GM19463 (cell line): ENCODE measurements around the gene SELENON.
"Not testable (repeated sequence)": the region's sequence is repeated elsewhere in the genome, so short reads cannot be mapped to it uniquely, and the experiment has no call there.

Source experiments
- ATAC-seq: cut with Tn5 transposase; IDR thresholded peaks from one replicate; pipeline ENCODE4 v1.9.1; 2021; ENCODE audit warnings: mild to moderate bottlenecking, moderate library complexity; ENCODE audit not compliant: unreplicated experiment

The SELENON gene

DNA sequence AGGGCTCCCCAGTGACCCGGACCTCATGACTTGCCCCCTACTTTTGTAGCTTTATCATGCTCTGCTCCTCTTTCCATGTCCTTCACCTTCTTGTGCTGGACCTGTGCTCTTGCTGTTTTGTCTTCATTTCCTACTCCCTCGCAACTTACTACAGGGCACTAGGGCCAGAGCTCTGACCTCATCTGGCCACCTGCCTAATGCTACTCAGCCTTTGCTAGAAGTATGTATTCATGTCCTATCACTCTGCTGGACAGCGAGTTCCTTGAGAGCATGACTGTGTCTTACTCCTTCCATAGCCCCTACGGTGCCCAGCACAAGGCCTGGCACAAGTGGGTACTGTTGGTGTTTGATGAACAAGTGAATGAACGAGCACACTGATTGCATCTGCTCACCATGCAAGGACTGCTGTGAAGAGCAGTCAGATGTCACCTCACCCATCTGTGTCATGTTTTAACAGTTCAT is 21.7 kb downstream of the SELENON start:
- ATAC-seq: no peak

DNA sequence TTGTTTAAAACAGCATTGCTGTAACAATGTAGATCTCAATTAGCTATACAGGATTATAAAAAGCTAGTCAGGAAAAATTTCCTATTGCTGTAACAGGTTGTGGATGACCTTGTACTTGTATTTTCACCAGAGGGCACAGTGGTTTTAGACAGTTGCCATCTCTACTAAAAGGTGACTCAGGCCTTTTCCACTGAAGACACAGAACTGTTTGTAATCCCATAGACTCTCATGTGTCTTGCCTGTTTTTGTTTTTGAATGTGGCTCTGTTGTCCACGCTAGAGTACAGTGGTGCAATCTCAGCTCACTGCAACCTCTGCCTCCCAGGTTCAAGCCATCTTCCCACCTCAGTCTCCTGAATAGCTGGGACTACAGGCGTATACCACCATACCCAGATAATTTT is 25.6 kb downstream of the SELENON start:
- ATAC-seq: no peak

DNA sequence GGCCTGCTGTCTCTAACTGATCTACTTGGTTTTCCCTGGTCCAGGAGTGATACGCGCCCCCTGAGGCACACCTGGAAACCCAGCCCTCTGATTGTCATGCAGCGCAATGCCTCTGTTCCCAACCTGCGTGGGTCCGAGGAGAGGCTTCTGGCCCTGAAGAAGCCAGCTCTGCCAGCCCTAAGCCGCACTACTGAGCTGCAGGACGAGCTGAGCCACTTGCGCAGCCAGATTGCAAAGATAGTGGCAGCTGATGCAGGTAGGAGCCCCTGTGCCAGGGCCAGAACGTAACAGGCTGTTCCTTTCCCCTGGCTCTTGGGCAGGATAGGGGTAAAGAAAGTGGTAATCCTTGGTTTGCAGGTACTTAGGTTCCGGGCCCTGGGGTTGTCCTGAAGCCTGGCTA is 26.6 kb downstream of the SELENON start:
- no peak for ATAC-seq

DNA sequence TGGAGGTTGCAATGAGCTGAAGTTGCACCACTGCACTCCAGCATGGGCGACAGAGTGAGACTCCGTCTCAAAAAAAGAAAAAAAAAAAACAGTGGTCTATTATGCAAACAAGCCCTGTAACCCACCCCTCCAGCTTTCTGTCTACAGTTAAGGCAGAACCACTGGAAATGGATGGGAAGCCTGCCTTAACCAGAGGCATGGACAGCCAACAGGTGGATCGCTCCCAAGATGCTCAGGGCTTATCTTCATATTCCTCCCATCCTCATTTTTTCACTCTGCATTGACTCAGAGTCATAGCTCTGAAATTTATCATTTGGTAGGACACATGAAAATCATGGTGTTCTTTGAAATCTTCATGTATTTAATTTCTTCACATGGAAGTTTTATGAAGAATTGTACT is 28.5 kb downstream of the SELENON start:
- ATAC-seq: no peak

DNA sequence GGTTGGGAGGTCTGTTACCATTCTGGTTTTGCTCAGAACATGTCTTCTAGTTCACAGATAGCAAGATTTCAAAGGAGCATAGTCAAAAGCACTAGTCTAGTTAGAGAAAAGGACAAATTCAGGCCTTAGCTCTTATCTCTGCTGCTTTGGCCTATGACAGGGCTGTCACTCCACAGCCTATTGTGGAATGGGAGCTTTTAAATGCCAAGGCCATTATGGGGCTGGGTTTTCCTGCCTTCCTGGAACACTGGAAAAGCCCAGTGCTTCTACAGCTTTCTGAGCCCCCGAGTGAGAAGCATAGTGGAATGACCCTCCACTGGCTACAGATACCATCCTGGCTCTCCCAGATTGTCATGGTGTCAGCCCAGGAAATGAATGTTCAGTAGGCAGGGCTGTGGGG is 29.1 kb downstream of the SELENON start:
- ATAC-seq: no peak

DNA sequence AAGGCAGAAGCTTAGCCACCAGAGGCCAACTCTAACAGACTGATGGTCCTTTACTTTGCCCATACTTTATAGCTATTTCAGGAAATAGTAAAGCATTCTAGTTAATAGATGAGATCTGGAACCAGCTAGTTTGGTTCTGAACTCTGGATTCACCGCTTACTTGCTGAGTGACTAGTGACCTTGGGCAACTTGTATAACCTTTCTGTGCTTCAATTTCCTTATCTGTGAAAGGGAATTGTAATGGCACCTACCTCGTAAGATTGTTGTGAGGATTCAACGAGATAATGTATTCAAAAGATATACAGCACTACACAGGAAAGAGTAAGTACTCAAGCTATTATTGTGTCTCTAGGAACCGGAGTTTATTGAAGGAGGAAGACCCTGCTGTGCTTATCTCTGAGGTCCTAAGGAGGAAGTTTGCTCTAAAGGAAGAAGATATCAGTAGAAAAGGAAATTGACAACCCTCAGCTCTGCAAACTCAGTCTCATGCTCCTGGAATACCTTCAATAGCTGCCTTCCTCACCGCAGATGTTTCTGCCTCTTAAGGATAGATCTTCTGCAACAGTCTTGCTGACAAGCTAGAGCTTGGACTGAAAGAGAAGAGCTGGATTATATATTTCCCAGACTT is 31.7 kb downstream of the SELENON start:
- ATAC-seq: no peak

DNA sequence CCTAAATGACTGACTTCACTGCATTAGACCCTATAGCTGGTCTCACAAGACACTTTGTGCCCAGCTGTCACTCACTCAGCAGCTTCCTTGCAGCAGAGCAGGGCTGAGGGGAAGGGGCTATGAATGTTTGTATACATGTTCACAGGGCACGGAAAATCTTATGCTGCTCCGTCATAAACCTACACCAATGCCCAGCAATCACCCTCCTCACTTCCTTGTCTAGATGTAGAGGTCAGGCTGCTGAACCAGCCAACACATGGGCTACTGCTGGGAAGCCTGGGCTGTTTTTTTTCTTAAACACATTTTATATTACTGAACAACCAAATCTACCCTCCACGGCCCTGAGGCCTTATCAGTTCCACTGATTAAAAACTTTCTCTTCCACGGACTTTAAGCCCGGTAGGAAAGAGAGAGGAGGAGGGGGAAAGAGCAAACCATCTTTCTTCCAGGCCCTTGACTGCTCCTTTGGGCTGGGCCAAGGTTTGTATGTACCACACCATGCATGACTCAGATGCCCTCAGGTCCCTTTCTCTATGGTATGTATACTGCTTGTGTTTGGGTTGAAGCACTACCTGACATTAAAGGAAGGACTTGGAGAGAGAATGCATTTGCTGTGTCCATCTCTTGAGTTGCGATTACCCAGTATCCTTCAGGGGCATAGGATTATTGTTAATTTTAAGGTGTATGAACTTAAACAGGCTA is 32.5 kb downstream of the SELENON start:
- ATAC-seq: no peak

DNA sequence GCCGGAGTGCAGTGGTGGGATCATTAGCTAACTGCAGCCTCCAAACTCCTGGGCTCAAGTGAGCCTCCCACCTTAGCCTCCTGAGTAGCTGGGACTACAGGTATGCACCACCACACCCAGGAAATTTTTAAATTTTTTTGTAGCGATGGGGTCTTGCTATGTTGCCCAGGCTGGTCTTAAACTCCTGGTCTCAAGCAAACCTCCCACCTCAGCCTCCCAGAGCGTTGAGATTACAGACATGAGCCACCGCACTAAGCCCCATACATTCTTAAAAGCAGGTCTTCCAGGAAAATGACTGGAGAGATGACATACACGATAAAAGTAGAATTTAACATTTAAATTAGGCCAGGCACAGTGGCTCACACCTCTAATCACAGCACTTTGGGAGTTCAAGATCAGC is 33.2 kb downstream of the SELENON start:
- ATAC-seq: no peak

DNA sequence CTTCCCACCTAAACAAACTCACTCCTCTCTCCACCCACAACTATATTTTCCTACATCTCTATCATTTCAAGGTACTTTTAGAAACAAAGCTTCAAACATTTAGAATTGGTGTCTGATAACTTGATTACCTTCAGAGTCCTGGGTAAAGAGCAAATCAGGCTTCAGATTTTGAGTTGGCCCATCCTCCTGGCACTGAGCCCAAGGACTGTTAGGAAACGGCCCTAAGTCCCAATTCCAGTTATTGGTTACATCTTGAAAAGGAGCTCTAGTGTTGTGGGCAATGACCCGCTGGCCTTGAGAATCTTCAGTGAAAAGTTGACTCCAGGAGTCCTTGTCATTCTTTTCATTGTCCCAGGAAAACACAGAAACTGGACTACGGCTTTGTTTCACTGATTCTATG is 34.9 kb downstream of the SELENON start:
- ATAC-seq: no peak

DNA sequence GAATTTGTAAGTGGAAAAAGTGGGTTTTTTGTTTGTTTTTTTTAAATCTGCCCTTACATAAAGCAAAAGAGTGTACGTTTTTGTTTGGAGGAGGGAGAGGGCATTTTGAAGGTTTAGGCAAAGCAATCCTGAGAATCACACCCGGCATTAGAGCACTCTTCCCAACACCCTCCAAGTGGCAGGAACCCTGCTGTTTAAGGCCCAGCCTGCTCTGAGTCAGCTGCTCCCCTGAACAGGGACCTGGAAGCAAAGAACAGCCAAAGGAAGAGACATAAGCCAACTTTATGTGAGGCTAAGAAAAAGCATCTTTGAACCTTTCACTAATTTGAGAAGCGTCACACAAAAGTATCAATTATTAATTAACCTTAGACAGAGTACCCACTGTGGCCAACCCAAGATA is 36.7 kb downstream of the SELENON start:
- no peak for ATAC-seq

DNA sequence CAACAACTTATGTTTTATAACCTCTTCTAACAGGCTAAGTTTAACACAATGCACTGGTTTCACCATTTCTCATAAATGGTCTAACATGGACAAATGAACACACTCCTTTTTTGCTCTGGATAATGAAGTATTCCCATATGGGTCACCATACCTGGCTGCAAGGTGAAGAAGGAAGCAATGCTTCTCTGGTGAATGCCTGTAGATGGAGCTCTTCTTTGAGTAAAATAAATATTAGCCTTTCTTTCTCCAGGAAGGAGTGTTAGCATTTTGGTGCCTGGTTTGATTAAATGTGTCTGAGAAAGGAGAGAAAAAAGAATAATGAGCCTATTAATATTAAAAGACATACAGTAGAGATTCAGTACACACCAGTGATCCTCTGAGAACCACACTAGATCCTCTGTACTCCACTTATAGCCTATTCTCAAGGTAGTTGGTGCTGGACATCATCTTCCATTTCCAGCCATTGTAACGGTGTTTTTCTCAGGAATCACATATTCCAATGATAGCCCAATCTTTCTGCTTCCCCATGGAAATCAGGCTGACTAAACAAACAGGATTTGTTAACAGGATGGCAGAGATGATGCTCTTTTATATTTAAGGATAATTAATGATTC is 37.4 kb downstream of the SELENON start:
- no peak for ATAC-seq

DNA sequence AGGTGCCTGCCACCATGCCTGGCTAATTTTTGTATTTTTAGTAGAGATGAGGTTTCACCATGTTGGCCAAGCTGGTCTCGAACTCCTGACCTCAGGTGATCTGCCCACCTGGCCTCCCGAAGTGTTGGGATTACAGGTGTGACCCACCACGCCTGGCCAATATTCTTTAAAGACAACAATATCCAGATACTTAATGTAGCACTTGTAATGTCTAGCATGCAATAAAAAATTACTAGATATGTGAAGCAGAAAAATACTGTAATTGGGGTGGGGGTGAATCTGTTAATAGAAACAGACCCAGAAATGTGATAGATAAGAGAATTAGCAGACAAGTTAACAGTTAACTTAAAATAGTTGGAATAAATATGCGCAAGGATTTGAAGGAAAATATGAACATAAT is 39.8 kb downstream of the SELENON start:
- not testable (repeated sequence) for ATAC-seq

DNA sequence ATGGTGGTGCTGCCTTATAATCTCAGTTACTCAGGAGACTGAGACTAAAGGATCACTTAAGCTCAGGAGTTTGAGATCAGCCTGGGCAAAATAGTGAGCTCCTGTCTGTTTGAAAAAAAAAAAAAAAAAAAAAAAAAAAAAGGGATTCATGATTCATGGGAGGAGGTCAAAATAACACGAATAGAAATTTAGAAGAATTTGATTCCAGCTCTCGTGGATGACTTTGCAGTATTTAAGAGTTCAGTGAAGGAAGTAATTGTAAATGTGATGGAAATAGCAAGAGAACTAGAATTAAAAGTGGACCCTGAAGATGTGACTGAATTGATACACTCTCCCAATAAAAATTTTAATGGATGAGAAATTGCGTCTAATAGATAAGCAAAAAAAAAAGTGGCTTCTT is 43.5 kb downstream of the SELENON start:
- ATAC-seq: no peak

DNA sequence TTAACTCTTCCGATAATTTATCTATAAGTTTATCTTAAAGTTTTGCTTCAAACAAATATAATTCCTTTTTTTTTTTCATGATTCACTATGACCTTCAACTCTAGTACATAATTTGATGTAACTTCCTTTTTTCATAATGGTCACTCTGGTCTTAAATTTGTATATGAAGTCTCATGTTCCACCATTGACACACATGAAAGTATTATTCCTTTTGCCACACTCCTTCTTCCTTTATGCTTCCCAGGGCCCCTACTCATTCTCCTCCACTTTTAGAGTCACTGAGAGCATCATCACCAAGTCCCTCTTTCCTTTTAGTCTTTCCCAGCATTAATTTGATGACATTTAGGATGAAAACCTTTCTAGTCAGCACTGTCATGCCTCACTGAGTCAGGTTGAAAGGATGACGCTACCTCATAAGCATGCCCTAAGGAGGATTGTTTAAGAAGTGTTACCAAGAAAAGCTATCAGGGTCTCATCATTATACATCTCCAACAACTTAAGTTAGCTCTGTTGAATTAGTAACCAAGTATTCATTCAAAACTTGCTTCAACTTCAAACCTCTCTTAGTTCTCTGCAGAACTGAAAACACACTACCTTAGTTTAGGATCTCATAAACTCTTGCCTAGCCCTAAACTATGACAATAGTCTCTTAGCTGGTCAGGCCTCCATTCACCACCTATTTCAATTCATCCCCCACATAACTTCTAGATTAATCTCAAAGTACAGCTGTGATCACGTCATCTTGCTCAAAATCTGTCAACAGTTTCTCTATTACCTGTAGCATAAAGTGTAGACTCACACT is 44.7 kb downstream of the SELENON start:
- no peak for ATAC-seq

DNA sequence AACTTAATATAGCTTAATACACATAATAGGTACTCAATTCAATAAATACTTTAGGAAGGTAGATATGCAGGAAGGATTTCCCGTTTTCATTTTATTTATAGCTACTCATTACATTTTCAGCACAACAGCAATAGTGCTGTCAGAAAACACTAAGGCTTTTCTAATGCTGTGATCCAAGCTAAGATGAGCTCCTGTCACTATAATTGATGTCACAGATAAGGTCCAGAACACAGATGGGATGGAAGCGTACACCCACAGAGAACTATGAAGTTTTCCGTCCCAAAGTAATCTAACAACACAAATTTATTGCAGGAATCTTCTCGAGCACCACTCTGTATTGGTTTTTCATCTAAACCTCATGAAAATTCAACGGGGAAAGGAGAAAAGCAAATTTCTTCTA is 45.7 kb downstream of the SELENON start:
- no peak for ATAC-seq

DNA sequence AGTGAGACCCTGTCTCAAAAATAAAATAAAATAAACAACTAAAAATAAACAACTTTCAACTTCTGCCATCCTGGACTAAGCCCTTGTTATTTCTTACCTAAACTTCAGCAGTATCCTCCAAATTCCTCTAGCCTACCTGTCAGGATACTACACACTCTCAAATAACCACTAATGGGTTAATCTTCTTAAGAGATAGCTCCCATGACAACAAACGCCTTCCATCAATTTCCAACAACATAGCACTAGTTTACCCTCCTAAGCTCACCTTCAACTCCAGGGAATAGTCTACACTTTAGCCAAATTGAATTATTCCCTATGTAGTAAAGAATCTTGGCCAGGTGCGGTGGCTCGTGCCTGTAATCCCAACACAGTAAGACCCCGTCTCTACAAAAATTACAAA is 47.9 kb downstream of the SELENON start:
- ATAC-seq: no peak

DNA sequence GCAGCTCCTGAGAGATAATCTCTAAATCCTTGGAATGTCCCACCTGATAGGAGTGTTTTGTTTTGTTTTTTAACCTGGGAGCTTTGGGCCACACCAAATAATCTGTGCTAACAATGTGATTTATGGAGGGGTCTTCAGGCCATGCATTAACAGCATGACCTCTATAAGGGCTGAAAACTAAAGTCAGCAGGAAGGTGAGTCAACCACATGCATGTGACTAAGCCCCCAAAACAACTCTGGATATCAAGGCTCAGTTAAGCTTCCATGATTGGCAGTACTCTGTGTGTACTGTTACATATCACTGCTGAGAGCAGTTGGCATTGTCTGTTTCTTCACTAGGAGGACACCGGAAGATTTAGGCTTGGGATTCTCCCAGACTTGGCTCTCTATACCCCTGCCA is 48.5 kb downstream of the SELENON start:
- ATAC-seq: no peak

DNA sequence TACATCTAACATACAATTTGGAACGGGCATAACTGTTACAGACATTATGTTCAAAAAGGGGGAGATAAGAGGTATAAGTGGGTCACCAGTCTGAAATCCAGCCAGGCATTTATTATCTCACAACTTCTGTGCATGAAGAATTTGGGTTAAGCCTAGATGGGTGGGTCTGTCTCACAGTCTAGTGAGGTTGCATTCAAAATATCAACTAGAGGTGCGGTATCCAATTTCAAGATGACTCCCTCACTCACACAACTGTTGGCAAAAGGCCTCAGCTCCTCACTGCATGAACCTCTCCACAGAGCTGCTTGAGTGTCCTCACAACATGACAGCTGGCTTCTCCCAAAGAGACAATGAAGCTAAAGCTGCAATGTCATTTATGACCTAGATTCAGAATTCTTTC is 54.6 kb downstream of the SELENON start:
- ATAC-seq: no peak

DNA sequence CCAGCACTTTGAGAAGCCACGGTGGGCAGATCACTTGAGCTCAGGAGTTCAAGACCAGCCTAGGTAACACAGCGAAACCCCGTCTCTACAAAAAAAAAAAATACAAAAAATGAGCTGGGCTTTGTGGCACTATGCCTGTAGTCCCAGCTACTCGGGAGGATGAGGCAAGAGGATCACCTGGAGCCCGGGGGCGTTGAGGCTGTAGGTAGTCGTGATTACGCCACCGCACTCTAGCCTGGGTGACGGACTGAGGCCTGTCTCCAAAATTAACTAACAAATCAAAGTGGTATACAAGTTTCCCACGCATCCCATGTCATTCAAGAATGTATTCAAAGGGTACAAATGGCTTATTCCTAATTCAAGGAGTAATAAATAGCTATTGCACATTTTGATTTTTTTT is 56.9 kb downstream of the SELENON start:
- ATAC-seq: no peak

DNA sequence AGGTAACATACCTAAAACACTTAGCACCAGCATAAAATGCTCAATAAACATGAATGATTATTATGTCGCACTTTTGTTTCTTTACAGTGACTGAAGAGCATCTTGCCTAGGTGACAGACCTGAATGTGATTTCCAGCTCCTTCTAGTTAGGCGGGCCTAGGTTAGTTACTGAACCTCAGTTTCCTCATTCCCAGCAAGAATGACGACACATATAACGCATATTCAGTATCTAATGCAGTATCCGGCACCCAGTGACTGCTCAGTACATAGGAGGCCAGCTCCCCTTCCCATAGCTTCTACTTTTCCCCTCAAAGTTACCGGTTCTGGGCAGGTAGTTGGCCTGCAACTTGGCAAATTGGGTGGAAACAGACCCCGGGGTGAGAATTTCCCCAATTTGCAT is 58.5 kb downstream of the SELENON start:
- ATAC-seq: no peak

DNA sequence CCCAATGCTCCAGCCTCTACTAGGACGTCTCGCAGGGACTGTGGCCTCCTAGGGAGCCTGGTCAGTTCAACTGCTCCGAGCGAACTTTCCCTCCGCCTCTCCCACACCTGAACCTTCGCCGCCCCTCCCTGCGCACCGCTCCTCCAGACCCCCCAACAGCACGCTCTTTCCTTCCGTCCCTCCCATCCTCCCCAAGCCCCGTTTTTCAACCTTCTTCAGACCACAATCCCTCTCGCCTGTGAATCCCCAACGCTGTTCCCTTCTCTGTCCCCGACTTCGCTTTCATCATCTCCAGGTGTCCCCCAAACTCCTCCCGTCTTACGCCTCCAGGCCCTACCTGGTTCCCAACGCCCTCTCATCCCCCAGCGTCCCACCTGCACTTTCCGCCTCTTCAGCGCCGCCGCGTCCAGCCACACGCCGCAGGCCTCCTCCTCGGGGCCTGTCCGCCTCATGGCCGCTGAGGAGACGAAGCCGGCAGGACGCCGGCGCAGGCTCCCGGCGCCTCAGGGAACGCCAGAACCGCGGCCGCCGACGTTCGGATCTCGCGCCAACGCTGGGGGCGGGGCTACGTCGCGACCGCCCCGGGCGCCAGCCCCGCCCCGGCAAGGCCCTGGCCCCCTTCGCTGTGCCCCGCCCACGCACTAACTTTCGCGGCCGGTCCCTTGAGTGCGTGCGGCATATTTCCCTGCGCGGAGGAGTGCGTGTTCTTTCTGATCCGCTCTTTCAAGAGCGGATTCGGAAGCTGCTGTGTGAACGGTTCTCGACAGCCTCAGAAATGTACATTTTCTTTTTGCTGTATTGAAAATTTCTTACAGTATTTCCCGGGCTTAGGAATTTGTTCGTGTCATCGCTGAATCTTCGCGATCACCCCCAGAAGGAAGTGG is 59.2 kb downstream of the SELENON start, which contains the start of gene AUNIP:
AUNIP (minus strand) TSS at position 552 of the 884 bp plus-strand sequence; CDS start at position 452, 100 bp downstream.
- ATAC-seq: peak; percentile 92
